Fibroblast of lung (primary cell): ENCODE data around the gene RHBDD1.

ENCODE experiments used
- CTCF ChIP-seq, 2 donors: IDR thresholded peaks in 1 of 2; conservative IDR thresholded peaks in 1 of 2; 1 replicate in 1 of 2; 2 replicates in 1 of 2; pipeline ENCODE4 v1.5.1; 2011 to 2012; ENCODE audit warnings: low read length in 2 of 2, control low read depth in 1 of 2, inconsistent platforms in 1 of 2, low read depth in 1 of 2, mild to moderate bottlenecking in 1 of 2
- EZH2 ChIP-seq: IDR thresholded peaks from 2 replicates; pipeline ENCODE4 v1.5.1; 2012; ENCODE audit warnings: low read length, control low read depth, mild to moderate bottlenecking; ENCODE audit errors: missing control alignments

- TF ChIP-seq CTCF (conservative IDR thresholded peaks at IDR 0.05 in 1 of 2, IDR thresholded peaks at IDR 0.05 in 1 of 2; ENCODE audit: low read depth in 1 of 2, low read length in 2 of 2) (no peak), EZH2 (no peak)
Observed at GRCh38 chr2:226916669-226917068, 80.8 kb downstream of the RHBDD1 start.
